ENCODE results near the gene FCAMR.

- TF ChIP-seq CTCF (IDR thresholded peaks at IDR 0.05), result no peak
- no peak for TF ChIP-seq EZH2 (IDR thresholded peaks at IDR 0.05; ENCODE audit: borderline replicate concordance, insufficient read depth, low read depth, low read length, poor library complexity, severe bottlenecking)
These were observed 12.6 kb downstream of the FCAMR start for GRCh38 chr1:206957639-206958038.
